Measurements from ENCODE around the gene C4B. TPM values are rescaled to one million over a fixed set of nuclear protein-coding genes. Genes with fewer than 3 reads are reported as not detected.
A peak's percentile ranks its signal among the peaks of the same experiment; 100 is the strongest.

The C4B gene
- total RNA-seq, 1 donor from 2014 or later: 9.2 TPM

DNA sequence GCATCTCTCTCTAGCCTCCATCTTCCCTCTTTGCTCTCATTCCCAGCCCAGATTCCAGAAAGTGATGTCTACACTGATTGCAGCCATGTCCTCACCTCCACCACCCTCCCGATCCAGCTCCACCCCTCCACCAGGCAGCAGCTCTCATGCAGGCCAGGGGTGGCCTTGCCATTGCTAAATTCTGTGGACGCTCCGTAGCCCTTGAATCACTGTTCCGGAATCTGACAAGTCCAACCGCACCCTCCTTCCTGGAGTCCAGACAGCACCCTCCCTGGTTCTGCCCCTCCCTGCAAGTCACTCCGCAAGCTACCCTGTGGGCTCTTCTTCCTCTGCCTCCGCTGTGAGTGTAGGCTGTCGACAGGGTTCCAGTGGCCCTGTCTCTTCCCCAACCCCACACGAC is 68.3 kb downstream of the C4B start:
- Mint-ChIP-seq H3K27ac (peak overlapping the region; percentile 84), H3K9me3 (no peaks in the 10 kb centered on the region), H3K4me1 (ENCODE audit: unreplicated experiment) (peaks cover 9% of the 10 kb centered on the region)

DNA sequence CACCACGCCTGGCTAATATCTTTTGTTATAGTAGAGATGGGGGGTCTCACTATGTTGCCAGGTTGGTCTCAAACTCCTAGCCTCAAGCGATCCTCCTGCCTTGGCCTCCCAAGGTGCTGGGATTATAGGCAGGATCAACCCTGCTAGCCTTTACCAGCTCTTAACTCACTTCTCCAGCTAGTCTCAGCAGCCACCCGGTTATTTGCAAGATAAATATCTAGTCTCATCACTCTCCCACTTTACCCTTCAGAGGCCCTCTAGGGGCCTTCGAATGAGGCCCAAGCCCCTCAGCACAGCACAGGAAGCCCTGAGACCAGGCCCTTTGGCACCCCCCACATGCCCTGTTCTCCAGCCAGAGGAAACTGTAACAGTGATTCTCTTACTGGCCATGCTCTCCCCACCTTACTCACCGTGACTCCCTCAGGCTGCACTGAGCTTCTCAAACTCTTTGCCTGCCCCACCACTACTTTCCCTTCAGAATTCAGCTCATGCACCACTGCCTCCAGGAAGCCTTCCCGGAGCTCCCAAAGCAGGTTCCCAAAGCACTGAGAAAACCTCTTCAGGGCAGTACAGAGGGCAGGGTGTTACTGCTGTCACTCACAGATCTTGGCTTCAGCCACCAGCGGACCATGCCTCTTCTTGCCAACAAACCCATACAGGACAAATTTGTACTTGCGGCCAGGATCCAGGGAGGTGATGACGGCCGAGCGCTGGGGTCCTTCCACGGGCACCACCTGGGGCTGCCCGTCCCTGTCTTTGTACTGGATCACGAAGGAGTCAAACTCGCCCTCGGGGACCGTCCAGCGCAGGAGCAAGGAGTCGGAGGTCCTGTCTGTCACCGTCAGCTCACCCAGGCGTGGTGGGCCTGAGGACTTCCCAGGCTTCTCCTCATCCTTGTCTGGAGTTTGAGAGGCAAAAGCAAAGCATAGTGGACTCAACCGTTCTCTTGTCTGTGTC is 69.5 kb downstream of the C4B start:
- no peaks in the 10 kb centered on the region for H3K9me3 Mint-ChIP-seq
- H3K27ac Mint-ChIP-seq: peak overlapping the region; percentile 84
- peaks cover 3% of the 10 kb centered on the region for H3K36me3 Mint-ChIP-seq
- DNase-seq (ENCODE audit: extremely low spot score, unreplicated experiment): no peak
- H3K4me3 Mint-ChIP-seq: no peak overlapping the region
- TF ChIP-seq, protein P1, sequence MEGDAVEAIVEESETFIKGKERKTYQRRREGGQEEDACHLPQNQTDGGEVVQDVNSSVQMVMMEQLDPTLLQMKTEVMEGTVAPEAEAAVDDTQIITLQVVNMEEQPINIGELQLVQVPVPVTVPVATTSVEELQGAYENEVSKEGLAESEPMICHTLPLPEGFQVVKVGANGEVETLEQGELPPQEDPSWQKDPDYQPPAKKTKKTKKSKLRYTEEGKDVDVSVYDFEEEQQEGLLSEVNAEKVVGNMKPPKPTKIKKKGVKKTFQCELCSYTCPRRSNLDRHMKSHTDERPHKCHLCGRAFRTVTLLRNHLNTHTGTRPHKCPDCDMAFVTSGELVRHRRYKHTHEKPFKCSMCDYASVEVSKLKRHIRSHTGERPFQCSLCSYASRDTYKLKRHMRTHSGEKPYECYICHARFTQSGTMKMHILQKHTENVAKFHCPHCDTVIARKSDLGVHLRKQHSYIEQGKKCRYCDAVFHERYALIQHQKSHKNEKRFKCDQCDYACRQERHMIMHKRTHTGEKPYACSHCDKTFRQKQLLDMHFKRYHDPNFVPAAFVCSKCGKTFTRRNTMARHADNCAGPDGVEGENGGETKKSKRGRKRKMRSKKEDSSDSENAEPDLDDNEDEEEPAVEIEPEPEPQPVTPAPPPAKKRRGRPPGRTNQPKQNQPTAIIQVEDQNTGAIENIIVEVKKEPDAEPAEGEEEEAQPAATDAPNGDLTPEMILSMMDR (conservative IDR thresholded peaks at IDR 0.05): no peak
- H3K4me1 Mint-ChIP-seq (ENCODE audit: unreplicated experiment): peaks cover 9% of the 10 kb centered on the region
- H3K27me3 Mint-ChIP-seq: peaks cover 28% of the 10 kb centered on the region

More for the DNA sequence above, 68.3 kb downstream of the C4B start:
- H3K4me3 Mint-ChIP-seq: no peak overlapping the region
- TF ChIP-seq, protein P1 (conservative IDR thresholded peaks at IDR 0.05): no peak
- no peak for DNase-seq (ENCODE audit: extremely low spot score, unreplicated experiment)
- H3K36me3 Mint-ChIP-seq: peaks cover 3% of the 10 kb centered on the region
- peaks cover 23% of the 10 kb centered on the region for H3K27me3 Mint-ChIP-seq

DNA sequence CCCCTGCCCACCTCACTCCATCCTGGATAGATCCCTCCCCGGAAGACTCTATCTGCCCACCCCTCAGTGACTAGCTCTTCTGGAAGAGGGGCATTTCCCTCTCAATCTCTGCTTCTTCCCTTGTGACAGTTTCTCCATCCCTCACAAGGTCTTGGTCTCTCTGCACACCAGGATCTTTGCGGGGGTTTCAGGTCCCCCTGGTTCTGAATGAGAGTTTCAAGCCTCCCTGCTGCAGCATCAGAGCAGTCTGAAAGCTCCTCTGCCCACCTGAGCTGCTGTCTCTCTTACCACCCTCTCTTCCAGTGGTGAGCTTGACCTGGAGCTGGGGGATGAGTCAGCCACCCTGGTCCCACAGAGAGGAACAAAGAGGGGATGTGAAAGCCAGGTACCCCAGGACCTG is 70.2 kb downstream of the C4B start:
- H3K27ac Mint-ChIP-seq: no peak overlapping the region
- peaks cover 32% of the 10 kb centered on the region for H3K27me3 Mint-ChIP-seq
- DNase-seq (ENCODE audit: extremely low spot score, unreplicated experiment): no peak
- peaks cover 3% of the 10 kb centered on the region for H3K36me3 Mint-ChIP-seq
- peaks cover 9% of the 10 kb centered on the region for H3K4me1 Mint-ChIP-seq (ENCODE audit: unreplicated experiment)
- no peaks in the 10 kb centered on the region for H3K9me3 Mint-ChIP-seq
- H3K4me3 Mint-ChIP-seq: no peak overlapping the region
- TF ChIP-seq, protein P1 (conservative IDR thresholded peaks at IDR 0.05): no peak

Other genes with a start within 250 kb of the C4B start
- gene VWA7, start 237.5 kb upstream of the C4B start, total RNA-seq (ENCODE audit: low replicate concordance): 6.1 and 6.4 TPM in 2 replicates
- 89.0 and 104 TPM in 2 replicates for gene VARS1, start 219.0 kb upstream of the C4B start, total RNA-seq (ENCODE audit: low replicate concordance)
- gene LSM2, start 207.8 kb upstream of the C4B start, total RNA-seq (ENCODE audit: low replicate concordance): 57.9 and 74.5 TPM in 2 replicates
- 1.8 and 1.9 TPM in 2 replicates for gene HSPA1L, start 199.5 kb upstream of the C4B start, total RNA-seq (ENCODE audit: low replicate concordance)
- 45.7 and 54.7 TPM in 2 replicates for gene HSPA1A, start 199.3 kb upstream of the C4B start, total RNA-seq (ENCODE audit: low replicate concordance)
- gene HSPA1B, start 187.1 kb upstream of the C4B start, total RNA-seq (ENCODE audit: low replicate concordance): 132 and 252 TPM in 2 replicates
- 46.9 and 62.5 TPM in 2 replicates for gene NEU1, start 152.0 kb upstream of the C4B start, total RNA-seq (ENCODE audit: low replicate concordance)
- 8.8 and 10.6 TPM in 2 replicates for gene SLC44A4, start 135.8 kb upstream of the C4B start, total RNA-seq (ENCODE audit: low replicate concordance)
- gene EHMT2, start 117.1 kb upstream of the C4B start, total RNA-seq (ENCODE audit: low replicate concordance): 59.9 and 136 TPM in 2 replicates
- gene ZBTB12, start 112.7 kb upstream of the C4B start, total RNA-seq (ENCODE audit: low replicate concordance): 8.2 and 37.7 TPM in 2 replicates
- gene C2, start 87.1 kb upstream of the C4B start, total RNA-seq (ENCODE audit: low replicate concordance): 2.2 and 3.6 TPM in 2 replicates
- 7.8 and 13.6 TPM in 2 replicates for gene CFB, start 68.7 kb upstream of the C4B start, total RNA-seq (ENCODE audit: low replicate concordance)
- gene NELFE, start 55.8 kb upstream of the C4B start, total RNA-seq (ENCODE audit: low replicate concordance): 63.9 and 73.0 TPM in 2 replicates
- 84.2 and 100 TPM in 2 replicates for gene SKIC2, start 55.6 kb upstream of the C4B start, total RNA-seq (ENCODE audit: low replicate concordance)
- 24.2 and 28.9 TPM in 2 replicates for gene DXO, start 42.7 kb upstream of the C4B start, total RNA-seq (ENCODE audit: low replicate concordance)
- 5.2 and 9.7 TPM in 2 replicates for gene C4A, start 32.7 kb upstream of the C4B start, total RNA-seq (ENCODE audit: low replicate concordance)
- 0.14 and 0.68 TPM in 2 replicates for gene CYP21A2, start 23.6 kb downstream of the C4B start, total RNA-seq (ENCODE audit: low replicate concordance)
- 20.8 and 22.2 TPM in 2 replicates for gene TNXB, start 94.5 kb downstream of the C4B start, total RNA-seq (ENCODE audit: low replicate concordance)
- 95.8 and 99.3 TPM in 2 replicates for gene ATF6B, start 113.5 kb downstream of the C4B start, total RNA-seq (ENCODE audit: low replicate concordance)
- 8.4 and 10.1 TPM in 2 replicates for gene FKBPL, start 115.5 kb downstream of the C4B start, total RNA-seq (ENCODE audit: low replicate concordance)
- 1.00 and 2.7 TPM in 2 replicates for gene PRRT1, start 137.1 kb downstream of the C4B start, total RNA-seq (ENCODE audit: low replicate concordance)
- 44.1 and 46.9 TPM in 2 replicates for gene PPT2, start 139.3 kb downstream of the C4B start, total RNA-seq (ENCODE audit: low replicate concordance)
- gene EGFL8, start 149.8 kb downstream of the C4B start, total RNA-seq (ENCODE audit: low replicate concordance): 27.1 and 35.8 TPM in 2 replicates
- 64.1 and 76.3 TPM in 2 replicates for gene AGPAT1, start 161.3 kb downstream of the C4B start, total RNA-seq (ENCODE audit: low replicate concordance)
- 49.4 and 69.2 TPM in 2 replicates for gene RNF5, start 163.6 kb downstream of the C4B start, total RNA-seq (ENCODE audit: low replicate concordance)
- 11.1 and 16.9 TPM in 2 replicates for gene AGER, start 169.5 kb downstream of the C4B start, total RNA-seq (ENCODE audit: low replicate concordance)
- 137 and 166 TPM in 2 replicates for gene PBX2, start 175.4 kb downstream of the C4B start, total RNA-seq (ENCODE audit: low replicate concordance)
- gene GPSM3, start 177.8 kb downstream of the C4B start, total RNA-seq (ENCODE audit: low replicate concordance): 0.48 and 3.3 TPM in 2 replicates
- gene NOTCH4, start 209.3 kb downstream of the C4B start, total RNA-seq (ENCODE audit: low replicate concordance): 1.5 and 1.9 TPM in 2 replicates